ENCODE measurements around the gene STAM.

STAM gene

DNA sequence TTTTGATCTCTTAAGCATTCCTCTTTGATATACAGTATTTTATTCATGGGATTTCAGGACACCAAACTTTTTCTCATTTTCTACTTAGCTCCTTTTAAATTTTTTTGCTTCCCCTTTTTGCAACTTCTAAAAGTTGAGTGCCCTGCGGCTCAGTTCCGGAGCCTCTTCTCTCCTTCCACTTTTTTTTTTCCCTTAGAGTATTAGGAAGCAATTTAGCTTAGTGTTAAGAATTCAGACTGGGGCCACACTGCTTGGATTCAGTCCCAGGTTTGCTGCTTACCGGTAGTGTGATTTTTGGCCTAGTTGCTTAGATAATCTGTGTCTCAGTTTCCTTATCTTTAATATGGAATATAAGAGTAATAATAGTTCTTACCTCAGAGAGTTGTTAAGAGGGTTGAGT lies 3.4 kb downstream of the STAM start:
- DNase-seq (ENCODE audit: low read depth in 3 of 3) = no peak

DNA sequence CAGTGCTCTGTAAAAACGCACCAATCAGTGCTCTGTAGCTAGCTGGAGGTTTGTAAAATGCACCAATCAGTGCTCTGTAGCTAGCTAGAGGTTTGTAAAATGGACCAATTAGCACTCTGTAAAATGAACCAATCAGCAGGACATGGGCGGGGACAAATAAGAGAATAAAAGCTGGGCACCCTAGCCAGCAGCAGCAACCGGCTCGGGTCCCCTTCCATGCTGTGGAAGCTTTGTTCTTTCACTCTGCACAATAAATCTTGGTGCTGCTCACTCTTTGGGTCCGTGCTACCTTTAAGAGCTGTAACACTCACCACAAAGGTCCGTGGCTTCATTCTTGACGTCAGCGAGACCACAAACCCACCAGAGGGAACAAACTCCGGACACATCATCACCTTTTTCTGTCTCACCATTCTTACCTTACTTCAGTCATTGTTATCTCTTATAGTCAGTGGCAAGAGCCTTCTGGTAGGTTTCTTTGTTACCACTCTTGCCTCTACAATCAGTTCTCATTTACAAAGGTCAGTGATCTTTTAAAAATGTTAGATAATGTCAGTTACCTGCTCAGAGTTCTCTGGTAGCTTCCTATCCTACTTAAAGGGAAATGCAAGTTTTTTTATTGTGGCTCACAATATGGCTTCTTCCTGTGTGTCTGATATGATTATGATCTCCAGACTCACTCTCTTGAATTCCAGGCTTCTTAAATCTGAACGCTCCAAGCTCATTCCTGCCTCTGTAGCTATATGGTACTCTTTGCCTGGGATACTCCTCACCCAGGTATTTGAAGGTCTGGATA lies 4.5 kb downstream of the STAM start:
- peak in 1 of 3 experiments; percentile 51 for DNase-seq (ENCODE audit: low read depth in 3 of 3)

DNA sequence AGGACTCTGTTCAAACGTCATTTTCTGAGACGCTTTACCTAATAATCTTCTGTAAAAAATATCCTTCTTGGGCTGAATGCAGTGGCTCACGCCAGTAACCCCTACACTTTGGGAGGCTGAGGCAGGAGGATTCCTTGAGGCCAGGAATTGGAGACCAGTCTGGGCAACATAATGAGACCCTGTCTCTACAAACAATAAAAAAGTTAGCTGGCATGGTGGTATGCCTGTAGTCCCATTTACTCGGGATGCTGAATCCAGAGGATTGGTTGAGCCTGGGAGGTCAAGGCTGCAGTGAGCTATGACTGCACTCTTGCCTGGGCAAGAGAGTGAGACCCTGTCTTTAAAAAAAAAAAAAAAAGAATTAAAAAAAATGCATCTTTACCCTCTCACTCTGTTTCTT lies 5.1 kb downstream of the STAM start:
- DNase-seq (ENCODE audit: low read depth in 3 of 3) = no peak

DNA sequence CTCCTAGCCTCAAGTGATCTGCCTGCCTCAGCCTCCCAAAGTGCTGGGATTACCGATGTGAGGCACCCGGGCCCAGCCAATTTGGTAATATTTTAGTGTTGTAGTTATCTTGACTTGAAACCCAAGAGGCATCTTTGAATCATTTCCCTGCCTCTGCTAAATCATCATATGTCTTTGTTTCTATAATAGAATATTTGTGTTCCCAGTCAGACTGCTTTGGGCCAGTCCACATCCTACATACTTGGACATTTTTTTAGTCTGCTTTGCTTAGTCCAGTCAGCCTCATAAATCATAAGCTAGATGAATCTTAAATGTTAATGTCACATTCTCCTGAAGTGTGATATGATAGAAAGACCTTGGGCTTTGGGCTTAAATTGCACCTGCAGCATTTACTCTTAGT lies 5.9 kb downstream of the STAM start:
- DNase-seq (ENCODE audit: low read depth in 3 of 3) = no peak

DNA sequence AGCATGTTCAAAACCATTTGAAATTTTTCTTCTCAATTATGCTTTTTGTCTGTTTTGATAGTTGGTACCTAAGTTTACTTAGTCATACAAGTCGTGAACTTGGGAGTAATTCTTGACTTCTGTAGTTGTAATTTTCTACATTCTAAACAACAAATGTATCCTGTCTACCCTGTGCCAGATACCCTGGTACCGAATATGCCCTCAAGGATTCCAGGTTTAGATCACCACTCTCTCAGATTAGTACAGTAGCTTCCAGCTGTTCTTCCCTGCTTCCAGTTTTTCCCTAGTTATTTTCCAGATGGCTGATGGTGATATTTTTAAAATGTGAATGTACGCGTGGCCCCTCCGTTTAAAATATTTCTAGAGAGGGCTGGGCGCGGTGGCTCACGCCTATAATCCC lies 6.5 kb downstream of the STAM start:
- no peak for DNase-seq (ENCODE audit: low read depth in 3 of 3)

DNA sequence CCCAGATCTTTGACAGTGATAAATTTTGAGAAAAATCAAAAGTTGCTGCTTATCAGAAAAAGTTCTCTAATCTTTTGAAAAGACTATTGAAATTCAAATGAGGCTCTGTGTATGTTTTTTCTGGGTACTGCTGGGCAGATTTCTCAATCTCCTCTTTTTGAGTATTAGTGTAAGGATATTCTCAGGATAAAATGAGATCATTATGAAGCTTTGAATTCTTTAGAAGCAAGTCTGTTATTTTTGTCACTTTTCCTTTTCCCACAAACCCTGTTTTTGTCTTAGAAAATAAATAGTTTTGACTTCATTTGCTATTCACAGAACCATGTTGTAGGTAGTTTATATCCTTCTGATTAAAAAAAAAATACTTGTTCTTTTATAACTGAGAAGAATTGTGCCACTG lies 7.9 kb downstream of the STAM start:
- DNase-seq (ENCODE audit: low read depth in 3 of 3) = no peak

DNA sequence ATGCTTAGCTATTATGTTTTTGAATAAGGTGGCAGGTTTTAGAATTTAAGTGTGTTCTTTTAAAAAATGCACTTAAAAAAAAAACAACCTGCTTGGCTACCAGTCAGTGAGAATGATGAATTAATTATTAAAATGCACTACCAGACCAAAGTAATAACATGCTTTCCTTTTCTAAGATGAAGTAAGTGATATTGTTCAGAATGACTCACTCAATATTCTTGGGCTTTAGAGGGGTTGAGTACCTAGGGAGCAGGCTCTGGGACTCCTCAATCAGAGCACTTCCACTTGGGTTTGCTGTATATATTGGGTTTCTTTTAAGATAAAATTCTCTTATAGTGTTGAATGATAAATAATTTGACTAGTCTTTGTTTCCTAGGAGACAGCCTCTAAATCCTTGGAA lies 8.6 kb downstream of the STAM start:
- DNase-seq (ENCODE audit: low read depth in 3 of 3) = no peak

DNA sequence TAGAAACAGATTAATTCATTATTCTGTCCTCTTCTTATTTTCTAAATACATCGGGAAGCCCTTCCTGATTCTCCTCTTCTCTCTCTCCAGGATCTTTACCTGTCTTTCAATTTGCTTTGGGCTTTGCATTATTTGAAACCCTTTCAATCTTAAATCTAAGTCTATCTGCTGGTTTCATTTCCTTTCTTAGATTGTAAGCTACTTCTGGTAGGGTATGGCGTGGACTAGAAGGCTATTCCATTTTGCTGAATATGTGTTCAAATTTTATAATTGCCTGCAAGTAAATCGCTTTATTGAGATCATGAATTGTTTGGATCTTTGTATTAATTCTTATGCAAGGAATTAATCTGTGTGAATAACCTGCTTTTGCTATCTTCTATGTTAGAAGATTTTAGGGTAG lies 11.1 kb downstream of the STAM start:
- DNase-seq (ENCODE audit: low read depth in 3 of 3) = no peak

DNA sequence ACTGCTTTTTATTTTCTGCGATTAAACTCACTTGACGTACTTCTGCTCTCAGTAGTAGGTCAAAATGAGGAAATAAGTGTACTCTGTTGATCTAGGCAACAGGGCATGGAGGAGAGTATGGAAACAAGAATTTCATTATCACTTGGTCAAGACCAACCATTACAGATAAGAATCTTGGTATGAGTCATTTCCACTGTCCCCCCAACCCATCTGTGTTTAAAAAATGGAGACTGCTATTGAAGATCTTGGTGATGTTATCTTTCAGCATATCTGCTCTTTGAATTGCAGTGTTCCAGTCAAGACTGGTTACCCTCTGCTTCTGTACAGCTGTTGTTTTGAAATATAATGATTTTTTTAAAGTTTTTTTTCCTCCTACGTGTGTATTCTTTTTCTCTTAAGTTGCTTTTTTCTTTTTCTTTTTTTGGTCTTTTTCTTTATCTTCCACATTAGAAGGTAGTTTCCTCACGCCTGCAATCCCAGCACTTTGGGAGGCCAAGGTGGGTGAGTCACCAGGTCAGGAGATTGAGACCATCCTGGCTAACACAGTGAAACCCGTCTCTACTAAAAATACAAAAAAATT lies 11.7 kb downstream of the STAM start:
- DNase-seq (ENCODE audit: low read depth in 3 of 3) = no peak

DNA sequence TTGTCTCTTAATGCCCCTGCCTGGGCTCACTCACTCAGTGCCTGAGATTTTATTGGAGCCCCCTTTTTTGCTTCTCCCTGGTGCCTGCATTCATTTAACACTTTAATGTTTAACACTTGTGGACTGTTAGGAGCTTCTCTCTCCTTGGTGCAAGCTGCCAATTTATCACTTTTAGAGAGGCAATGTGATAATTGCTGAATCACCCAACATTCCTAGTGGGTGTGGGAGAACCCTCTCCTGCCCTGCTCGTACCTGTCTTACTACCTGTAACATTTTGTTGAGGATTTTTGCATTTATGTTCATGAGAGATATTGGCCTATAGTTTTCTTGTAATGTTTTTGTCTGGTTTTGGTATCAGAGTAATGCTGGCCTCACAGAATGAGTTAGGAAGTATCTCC lies 13.2 kb downstream of the STAM start:
- no peak for DNase-seq (ENCODE audit: low read depth in 3 of 3)

DNA sequence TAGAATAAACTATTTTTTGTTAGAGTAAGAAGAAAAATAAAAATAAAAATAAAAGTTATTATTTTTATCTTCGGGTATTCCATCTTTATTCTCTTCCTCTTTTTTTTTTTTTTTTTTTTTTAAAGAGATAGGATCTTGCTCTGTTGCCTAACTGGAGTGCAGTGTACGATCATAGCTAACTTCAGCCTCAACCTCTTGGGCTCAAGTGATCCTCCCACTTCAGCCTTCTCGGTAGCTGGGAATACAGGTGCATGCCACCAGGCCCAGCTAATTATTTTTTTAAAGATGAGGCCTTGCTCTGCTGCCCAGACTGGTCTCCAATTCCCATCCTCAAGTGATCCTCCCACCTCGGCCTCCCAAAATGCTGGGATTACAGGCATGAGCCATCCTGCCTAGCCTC lies 15.4 kb downstream of the STAM start:
- DNase-seq (ENCODE audit: low read depth in 3 of 3) = no peak

DNA sequence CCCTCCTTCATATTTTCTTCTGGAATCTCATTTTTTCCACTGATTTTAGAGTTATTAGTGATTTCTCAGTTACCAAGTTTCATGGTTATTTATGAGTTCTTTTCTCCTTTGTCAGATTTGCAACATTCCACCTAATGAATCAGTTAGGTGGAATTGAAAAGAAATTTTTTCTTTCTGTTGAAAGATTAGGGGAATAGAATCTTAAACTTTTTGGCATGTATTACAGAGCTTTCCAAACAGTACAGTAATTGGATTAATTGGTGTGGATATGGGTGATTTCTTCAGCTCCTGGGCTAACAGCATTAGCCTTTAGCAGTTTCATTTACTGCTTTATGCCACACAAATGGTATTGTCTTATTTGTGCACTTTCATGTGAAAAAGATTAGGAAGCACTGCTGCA lies 17.0 kb downstream of the STAM start:
- no peak for DNase-seq (ENCODE audit: low read depth in 3 of 3)

DNA sequence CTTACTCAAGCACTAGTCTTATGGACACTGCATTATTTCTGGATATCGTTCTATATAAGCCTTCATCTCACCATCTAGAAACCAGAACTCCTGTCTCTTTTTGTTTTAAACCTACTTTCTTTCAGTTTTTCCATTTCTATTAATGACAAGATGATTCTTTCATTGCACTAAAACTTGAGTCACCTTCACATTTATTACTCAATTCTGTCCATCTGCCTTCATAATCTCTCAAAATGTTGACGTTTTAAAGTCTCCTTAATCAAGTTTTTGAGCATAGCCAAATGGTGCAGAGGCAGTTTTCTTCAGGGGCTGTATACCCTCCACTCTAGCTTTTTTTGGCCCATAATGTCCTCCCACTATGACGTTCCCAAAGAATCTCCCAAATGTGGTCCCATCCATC lies 17.6 kb downstream of the STAM start:
- no peak for DNase-seq (ENCODE audit: low read depth in 3 of 3)

DNA sequence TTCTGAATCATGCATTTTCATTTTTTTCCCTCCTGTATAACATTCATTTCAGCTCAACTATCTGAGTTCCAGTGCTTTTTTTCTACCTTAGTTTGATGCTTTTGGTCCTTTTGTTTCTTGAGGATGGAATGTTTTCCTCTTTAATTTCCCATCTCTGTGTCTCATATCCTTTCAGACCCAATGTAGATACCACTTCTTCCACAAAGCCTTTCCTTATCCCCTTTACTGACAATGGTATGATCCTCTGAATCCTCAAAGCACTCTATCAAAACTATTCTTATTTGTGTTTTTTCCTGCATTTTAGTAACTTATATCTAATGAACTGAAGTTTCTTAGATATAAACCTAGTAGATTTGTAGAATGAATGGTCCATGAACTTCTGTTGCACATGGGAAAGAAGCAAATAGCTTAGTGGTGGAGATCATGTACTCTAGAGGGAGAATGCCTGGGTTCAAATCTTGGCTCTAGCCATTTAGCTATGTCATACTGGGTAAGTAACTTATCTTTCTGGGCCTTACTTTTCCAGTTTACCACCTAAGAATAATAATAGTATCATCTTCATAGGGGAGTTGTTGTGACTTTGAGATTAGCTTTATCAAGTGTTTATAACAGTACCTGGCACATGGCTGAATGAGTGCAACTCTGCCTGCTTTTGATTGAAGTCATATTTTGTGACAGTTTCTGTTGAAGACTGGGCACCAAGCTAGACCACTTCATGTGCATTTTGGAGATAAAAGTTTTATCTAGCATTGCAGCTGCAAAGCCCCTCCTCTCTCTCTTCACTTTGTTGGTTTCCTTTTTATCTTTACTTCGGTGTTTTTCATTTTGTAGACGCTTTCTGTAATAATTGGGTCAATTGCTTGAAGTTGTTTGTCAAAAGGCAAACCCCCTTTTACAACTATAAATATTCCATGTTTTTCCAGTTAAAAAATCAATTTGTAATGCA lies 18.5 kb downstream of the STAM start:
- no peak for DNase-seq (ENCODE audit: low read depth in 3 of 3)

DNA sequence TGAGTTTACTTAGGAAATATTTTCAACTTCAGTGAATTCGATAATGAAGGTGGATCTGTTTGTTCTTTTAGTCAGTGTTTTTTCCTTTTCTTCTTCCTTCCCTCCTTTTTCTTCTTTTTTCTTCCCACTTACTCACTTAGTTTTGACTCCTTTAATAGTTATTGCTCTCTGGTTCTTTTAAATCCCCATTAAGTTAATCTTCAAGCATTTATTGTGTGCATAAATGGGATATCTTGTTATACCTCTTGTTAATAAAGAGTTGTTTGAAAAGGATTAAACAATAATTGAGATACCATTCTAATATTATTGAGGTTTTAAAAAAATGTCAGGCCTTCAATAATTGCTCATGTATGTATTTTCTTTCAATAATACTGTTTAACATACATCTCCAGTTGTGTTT lies 19.5 kb downstream of the STAM start:
- DNase-seq (ENCODE audit: low read depth in 3 of 3) = no peak

DNA sequence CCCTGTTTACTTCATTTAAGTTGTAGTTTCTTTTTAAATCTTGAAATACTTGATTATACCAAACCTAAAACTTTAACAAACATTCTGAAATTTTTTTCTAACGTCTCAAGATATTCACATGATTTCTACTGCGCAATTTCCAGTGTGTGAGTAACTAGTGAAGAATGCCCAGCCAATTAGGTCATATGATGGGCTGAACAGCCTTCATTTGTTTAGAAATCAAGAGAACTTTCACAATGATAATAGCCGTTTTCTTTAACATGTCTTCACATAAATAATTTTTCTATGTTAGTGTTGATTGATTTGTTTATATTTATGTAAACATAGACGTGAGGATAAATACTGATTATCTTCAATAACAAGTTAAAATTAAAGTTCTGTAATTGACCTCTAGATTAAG lies 21.8 kb downstream of the STAM start:
- DNase-seq (ENCODE audit: low read depth in 3 of 3) = no peak

DNA sequence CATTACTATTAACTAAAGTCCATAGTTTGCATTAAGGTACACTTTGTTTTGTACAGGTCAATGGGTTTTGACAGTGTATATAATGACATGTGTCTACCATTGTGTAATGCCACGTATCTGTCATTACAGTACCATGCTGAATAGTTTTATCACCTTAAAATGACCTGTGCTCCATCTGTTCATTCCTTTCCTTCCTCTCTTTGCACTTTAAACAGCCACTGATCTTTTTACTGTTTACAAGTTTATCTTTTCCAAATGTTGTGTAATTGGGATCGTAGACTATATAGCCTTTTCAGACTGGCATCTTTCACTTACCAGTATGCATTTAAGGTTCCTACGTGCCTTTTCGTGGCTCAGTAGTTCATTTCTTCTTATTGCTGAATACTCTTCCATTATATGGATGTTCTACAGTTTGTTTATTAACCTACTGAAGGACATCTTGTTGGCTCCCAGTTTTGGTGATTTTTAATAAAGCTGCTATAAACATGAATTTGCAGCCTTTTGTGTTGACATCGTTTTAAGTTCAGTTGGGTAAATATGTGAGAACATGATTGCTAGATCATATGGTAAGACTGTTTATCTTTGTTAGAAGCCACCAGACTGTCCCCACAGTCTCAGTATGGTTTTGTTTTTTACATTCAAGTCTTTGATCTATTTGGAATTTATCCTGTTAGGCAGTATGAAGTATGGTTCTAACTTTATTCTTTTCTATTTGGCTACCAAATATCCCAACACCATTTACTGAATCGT lies 24.7 kb downstream of the STAM start:
- DNase-seq (ENCODE audit: low read depth in 3 of 3) = no peak

DNA sequence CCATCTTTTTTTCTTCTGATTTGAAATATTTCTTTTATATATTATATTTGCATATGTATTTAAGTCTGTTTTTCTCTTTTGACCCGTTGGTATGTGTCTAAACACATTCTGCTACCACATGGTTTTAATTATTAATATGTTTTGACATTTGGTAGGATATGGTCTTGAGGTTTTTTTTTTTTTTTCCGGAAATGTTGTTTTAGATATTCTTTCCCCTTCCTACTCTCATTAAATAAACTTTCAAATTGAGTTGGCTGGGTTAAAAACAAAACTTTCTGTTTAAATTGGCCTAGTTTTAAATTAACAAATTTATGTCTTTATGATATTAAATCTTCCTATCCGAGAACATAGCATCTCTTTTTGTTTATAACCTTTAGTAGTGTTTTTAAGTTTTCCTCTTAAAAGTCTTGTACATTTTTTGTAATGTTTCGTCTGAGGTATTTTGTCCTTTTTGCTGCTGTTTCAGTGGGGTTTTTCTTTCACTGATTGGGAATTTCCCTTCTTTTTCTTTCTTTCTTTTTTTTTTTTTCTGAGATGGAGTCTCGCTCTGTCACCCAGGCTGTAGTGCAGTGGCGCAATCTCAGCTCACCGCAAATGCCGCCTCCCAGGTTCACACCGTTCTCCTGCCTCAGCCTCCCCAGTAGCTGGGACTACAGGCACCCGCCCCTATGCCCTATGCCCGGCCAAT lies 25.4 kb downstream of the STAM start:
- DNase-seq (ENCODE audit: low read depth in 3 of 3) = peak in 2 of 3 experiments; percentile 15 to 51

DNA sequence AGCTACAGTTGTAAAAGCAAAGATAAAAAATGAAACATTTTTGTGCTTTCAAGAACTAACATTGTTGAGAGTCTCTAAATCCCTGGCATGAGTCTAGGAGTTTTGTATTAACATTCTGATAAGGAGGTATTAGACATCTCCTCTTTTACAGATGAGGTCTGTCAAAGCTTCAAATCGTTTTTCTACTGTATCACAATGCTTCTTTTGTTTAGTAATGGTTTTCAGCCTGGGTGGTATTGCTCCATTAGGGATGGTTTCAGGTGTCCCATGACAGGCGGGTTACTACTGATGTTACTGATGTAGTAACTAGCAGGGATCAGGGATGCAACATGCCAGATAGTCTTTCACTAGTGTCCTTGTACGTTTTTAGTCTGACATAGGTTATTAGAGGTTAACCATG lies 27.4 kb downstream of the STAM start:
- no peak for DNase-seq (ENCODE audit: low read depth in 3 of 3)

DNA sequence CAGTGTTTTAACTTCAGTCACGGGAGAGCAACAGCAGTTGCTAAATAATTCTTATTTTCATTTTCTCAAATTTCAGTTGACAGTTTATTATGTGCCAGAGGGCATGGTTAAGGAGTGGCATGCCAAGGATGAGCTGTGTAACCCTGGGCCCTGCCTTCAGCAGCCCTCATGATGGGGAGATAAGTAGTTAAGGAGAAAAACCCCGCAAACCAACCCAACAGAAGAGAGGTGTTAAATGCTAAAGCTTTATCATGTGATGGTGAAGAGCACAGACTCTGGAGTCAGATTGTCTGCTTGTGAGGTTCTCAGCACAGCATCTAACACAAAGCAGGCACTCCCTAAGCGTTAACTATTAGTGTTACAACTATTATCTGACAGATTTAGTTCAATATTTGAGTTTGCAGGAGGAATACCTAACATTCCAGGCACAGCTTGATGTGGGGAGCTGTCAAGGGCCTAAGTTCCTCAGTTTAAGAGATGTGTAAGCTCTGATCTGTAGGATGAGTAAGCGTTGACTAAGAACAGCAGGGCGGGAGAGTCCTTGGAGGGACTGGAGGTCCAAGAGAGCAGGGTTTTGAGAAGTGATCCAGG lies 29.6 kb downstream of the STAM start:
- DNase-seq (ENCODE audit: low read depth in 3 of 3) = no peak

DNA sequence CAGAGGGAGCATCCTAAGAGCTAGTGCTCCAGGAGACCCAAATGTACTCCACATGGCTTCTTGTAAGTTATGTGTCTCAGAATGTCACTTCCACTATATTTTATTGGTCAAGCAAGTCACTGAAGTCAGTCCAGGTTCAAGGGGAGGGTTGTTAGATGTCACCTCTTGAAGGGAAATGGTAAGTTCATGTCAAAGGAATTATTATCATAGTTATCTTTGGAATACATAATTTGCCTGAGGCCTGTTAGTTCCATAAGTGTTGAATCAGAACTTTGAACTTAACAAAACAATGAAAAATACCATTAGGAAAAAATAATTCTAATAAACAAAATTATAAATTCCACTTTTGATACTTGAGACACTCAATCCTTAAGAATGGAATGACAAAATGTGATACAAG lies 30.6 kb downstream of the STAM start:
- DNase-seq (ENCODE audit: low read depth in 3 of 3) = no peak
